Heart left ventricle (tissue), 13 donors: ENCODE data around the gene GDPD4.

Source experiments
- CTCF ChIP-seq, 12 donors: fragments of 200-600 bp; sonication (generic) in 4 of 12; IDR thresholded peaks; one replicate each; pipeline versions ENCODE4 v1.5.0 to v1.8.0; 2018 to 2022; ENCODE audit warnings: antibody characterized with exemption in 12 of 12, mild to moderate bottlenecking in 5 of 12
- POLR2A ChIP-seq, 2 donors: fragments of 450-650 bp; IDR thresholded peaks; one replicate each; pipeline ENCODE4 v1.6.1; 2017; ENCODE audit warnings: antibody characterized with exemption in 2 of 2, mild to moderate bottlenecking in 2 of 2, moderate library complexity in 2 of 2
- donor health status: ischemic (EF 13 %, LVEDD 7.1; RV severe dilation, severe dysfunction).
- donor health status: DM: no; HTN: yes; CAD: no.
- donor health status: DM: no; HTN: no; CAD: no.
- donor health status: ischemic (EF 25% LVEDD 6.9; RV normal size, moderate dysfunction).
- donor health status: ischemic (EF 25% LVEDD 5.7; RV mildly dilated, moderate dysfunction).
- donor health status: ischemic (EF 35%, LVEDD 5.7; RV mildly dilated, moderate dysfunction).
- donor health status: nonischemic (EF 11% LVEDD 7.7; RV severe dilation, severe dysfunction).
- donor health status: DM: yes; HTN: yes; CAD: no.
- donor health status: PGD.
- donor health status: ischemic (EF 29% LVEDD 5.4; RV normal size, mild dysfunction).
- donor health status: nonischemic (EF 23%, LVEDD 6.1; RV moderate dilation, normal function).

GRCh38 chr11:77253690-77254089 is 47.8 kb downstream of the GDPD4 start:
- TF ChIP-seq CTCF (IDR thresholded peaks at IDR 0.05) = no peak
- no peak for TF ChIP-seq POLR2A (IDR thresholded peaks at IDR 0.05)
